Neural progenitor cell (in vitro differentiated cells): ENCODE results near the gene LTBP3.

Source experiments
- EZH2 ChIP-seq: fragments of 200-600 bp; sonication (generic); IDR thresholded peaks from 2 replicates; pipeline ENCODE4 v1.6.1; 2017; ENCODE audit warnings: antibody characterized with exemption, mild to moderate bottlenecking, moderate library complexity
- TF ChIP-seq, protein P1 (sequence below): fragments of 200-600 bp; sonication (generic); IDR thresholded peaks from 2 replicates; pipeline ENCODE4 v1.5.1; 2017; ENCODE audit warnings: antibody characterized with exemption, mild to moderate bottlenecking

DNA sequence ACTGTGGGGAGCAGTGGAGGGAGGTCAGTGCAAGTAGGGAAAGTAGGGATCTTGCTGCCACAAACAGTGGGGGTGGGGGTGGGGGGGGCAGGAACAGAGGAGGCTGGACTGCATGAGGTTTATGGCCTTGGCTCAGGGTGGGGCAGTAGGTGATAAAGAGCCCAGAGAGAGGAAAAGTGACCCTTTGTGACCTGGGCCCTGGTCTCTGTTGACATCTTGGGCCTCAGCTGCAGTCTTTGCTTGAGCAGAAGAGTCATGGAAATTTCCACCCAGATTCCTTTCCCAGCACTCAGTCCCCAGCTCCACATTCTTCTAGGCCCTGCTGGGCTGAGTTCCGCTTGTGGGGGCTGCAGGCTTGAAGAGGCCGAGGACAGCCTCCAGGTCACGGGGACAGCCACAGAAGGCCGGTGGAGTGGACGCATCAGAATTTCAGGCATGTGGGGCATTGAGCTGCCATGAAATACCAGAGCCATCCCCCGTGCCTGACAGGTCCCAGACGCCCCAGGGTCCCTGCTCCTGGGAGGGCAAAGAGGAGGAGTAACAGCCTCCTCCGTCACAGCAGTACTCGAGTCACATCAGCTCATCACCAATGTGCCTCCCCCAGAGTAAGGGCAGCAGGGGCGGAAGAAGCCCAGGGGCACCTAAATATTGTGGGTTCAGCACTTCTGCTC, 69.0 kb downstream of the LTBP3 start:
- TF ChIP-seq, protein P1, sequence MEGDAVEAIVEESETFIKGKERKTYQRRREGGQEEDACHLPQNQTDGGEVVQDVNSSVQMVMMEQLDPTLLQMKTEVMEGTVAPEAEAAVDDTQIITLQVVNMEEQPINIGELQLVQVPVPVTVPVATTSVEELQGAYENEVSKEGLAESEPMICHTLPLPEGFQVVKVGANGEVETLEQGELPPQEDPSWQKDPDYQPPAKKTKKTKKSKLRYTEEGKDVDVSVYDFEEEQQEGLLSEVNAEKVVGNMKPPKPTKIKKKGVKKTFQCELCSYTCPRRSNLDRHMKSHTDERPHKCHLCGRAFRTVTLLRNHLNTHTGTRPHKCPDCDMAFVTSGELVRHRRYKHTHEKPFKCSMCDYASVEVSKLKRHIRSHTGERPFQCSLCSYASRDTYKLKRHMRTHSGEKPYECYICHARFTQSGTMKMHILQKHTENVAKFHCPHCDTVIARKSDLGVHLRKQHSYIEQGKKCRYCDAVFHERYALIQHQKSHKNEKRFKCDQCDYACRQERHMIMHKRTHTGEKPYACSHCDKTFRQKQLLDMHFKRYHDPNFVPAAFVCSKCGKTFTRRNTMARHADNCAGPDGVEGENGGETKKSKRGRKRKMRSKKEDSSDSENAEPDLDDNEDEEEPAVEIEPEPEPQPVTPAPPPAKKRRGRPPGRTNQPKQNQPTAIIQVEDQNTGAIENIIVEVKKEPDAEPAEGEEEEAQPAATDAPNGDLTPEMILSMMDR: no peak
- TF ChIP-seq EZH2: no peak
